ENCODE data around the gene AMIGO1.

DNA sequence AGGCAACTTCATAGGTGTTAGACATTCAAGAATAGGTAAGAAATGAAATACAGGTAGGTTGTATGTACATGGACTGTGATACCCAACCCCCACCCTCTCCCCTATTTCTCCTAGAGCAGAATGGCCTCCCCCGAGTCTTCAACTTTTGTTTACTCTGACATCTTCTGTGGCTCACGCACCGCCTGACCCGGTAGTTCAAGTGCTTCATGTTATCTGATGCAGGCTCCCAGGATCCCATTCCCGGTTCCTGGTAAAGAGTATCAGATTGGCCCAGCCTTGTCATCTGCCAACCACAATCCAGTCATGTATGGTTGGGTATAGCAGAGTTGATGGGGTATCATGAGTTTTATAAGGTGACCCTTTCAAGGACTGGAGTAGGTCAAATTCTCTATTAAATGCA lies 48.0 kb upstream of the AMIGO1 start:
- TF ChIP-seq JUN (IDR thresholded peaks at IDR 0.05; ENCODE audit: low read depth, low read length) (no peak), CHD2 (IDR thresholded peaks at IDR 0.05; ENCODE audit: low read length) (no peak), EP300 (IDR thresholded peaks at IDR 0.05; ENCODE audit: borderline replicate concordance in 1 of 2, low read depth in 2 of 2, low read length in 2 of 2) (no peak), USF2 (IDR thresholded peaks at IDR 0.05; ENCODE audit: low read length) (no peak), NRF1 (IDR thresholded peaks at IDR 0.05; ENCODE audit: low read depth, low read length) (no peak), SIN3A (conservative IDR thresholded peaks at IDR 0.05 in 1 of 2, IDR thresholded peaks at IDR 0.05 in 1 of 2; ENCODE audit: low read depth in 1 of 2, low read length in 2 of 2) (no peak), KDM1A (IDR thresholded peaks at IDR 0.05; ENCODE audit: borderline replicate concordance, low read length) (no peak), RXRA (IDR thresholded peaks at IDR 0.05; ENCODE audit: insufficient read depth, low read depth, low read length) (no peak), CEBPB (IDR thresholded peaks at IDR 0.05; ENCODE audit: low read depth, low read length) (no peak), ZNF274 (IDR thresholded peaks at IDR 0.05; ENCODE audit: borderline replicate concordance, extremely low read depth, low read length) (no peak), GABPA (IDR thresholded peaks at IDR 0.05; ENCODE audit: borderline replicate concordance, insufficient read depth, low read length) (no peak)
- TF ChIP-seq, protein P1, sequence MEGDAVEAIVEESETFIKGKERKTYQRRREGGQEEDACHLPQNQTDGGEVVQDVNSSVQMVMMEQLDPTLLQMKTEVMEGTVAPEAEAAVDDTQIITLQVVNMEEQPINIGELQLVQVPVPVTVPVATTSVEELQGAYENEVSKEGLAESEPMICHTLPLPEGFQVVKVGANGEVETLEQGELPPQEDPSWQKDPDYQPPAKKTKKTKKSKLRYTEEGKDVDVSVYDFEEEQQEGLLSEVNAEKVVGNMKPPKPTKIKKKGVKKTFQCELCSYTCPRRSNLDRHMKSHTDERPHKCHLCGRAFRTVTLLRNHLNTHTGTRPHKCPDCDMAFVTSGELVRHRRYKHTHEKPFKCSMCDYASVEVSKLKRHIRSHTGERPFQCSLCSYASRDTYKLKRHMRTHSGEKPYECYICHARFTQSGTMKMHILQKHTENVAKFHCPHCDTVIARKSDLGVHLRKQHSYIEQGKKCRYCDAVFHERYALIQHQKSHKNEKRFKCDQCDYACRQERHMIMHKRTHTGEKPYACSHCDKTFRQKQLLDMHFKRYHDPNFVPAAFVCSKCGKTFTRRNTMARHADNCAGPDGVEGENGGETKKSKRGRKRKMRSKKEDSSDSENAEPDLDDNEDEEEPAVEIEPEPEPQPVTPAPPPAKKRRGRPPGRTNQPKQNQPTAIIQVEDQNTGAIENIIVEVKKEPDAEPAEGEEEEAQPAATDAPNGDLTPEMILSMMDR (IDR thresholded peaks at IDR 0.05; ENCODE audit: control extremely low read depth in 1 of 3, insufficient read depth in 1 of 3, low read depth in 1 of 3, low read length in 3 of 3), result no peak
- TF ChIP-seq, protein P2, sequence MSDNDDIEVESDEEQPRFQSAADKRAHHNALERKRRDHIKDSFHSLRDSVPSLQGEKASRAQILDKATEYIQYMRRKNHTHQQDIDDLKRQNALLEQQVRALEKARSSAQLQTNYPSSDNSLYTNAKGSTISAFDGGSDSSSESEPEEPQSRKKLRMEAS (IDR thresholded peaks at IDR 0.05), result no peak
